GM18502 (cell line): ENCODE results near the gene FBXO11.
"Not testable (repeated sequence)": the region's sequence is repeated elsewhere in the genome, so short reads cannot be mapped to it uniquely, and the experiment has no call there.

ENCODE experiments used
- ATAC-seq: cut with Tn5 transposase; IDR thresholded peaks from one replicate; pipeline ENCODE4 v1.9.1; 2021; ENCODE audit warnings: mild to moderate bottlenecking; ENCODE audit not compliant: unreplicated experiment, poor library complexity

Gene FBXO11

DNA sequence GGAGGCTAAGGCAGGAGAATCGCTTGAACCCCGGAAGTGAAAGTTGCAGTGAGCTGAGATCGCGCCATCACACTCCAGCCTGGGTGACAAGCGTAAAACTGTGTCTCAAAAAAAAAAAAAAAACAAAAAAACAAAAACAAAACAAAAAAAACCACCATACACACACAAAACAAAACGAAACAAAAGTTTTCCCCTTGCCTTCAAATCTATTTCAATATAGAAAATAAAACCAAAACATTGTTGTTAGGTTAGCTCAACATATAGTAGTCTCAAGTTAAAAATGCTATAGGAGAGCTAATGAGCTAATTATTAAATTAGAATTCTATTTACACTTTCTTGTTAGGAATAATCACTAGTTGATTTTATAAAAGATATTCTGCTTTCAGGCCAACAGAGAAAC is 43.3 kb downstream of the FBXO11 start:
- no peak for ATAC-seq

- not testable (repeated sequence) for ATAC-seq
These were observed 53.1 kb downstream of the FBXO11 start for GRCh38 chr2:47853067-47853777.

DNA sequence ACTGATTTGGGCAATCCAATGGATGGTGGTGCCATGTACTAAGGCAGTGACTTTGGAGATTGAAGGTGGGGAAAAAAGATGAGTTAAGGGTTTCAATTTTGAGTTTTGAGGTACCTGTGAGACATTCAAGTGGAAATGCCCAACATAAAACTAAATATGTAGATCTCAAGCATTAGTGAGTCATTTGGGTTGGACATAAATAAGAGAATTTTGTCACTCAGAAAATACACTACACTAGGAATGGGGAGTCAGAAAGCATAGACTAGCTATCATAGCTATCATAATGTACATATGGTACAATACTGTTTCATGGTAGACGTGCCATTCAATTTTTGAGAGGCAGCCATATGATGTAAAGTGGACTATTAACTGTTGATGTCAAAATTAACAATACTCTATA is 56.1 kb downstream of the FBXO11 start:
- no peak for ATAC-seq

DNA sequence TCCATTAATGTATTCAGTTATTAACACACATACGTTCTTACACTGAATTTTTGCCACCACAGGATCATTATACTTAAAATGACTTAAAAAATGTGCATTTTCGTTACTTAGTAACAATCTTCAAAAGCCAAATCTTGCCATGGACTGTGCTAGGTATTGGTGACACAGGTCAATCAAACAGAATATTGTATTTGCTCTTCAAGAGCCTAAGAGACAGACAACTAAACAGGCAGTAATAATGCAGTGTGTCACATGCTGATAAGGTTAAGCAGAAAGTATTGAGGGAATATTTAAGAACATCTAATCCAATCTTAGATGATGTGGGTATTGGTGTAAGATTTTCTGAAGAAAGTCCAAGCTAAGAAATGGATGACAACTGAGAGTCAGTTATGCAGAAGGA is 56.9 kb downstream of the FBXO11 start:
- no peak for ATAC-seq

DNA sequence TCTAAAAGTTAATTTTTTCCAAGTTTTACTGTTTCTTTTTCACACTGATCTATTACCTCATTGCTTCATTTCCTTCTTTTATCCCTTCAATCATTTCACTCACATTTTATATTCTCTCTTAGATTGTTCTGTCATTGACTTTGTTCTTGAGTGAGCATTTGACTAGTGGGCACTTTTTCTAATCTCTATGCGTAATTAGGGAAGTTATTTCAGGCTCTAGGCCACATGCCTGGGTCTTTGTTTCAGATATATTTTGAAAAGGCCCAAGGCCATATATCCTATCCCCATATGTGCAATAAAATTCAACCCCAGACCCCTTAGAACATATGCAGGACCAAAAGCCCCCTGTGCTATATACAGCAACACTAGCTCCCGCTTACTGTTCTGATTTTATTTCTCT is 62.1 kb downstream of the FBXO11 start:
- no peak for ATAC-seq

GRCh38 chr2:47843407-47843806 is 62.9 kb downstream of the FBXO11 start:
- no peak for ATAC-seq

- no peak for ATAC-seq
These were observed 63.5 kb downstream of the FBXO11 start for GRCh38 chr2:47842846-47843245.

DNA sequence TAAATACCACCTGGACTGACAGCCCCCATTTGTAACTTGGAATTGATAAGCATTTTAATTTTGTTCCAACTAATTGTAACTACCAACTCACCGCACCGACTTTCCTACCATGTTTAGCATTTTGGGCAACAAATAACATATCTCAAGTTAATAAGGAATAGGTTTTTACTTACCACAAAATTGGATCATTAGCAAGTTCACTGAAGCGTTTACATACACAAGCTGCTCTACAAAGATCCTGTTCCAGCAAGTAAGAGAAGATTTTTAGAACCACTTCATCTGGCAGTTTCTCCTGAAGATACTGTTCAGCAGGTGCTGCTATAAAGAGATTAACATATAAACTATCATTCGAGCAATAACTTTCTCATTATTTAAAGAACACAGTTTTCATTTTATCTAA is 67.6 kb downstream of the FBXO11 start:
- ATAC-seq, result no peak

DNA sequence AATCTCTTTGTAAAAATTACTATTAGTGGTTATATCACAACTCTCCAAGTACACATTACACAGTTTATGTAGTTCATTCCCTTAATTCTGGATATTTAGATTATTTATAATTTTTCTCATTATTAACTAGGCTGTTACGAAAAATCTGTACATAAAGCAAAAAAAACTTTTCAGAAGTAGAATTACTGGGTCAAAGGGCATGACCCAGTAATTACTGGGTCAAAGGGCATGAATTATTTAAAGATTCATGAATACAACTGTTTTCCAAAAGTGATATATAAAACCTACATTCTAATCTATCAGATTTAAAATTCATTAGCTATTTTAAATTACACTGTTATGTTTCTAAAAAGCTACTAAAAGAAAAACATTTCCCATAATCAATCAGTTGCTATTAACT is 68.0 kb downstream of the FBXO11 start:
- ATAC-seq, result no peak

GRCh38 chr2:47833516-47833968 is 72.8 kb downstream of the FBXO11 start:
- peak; percentile 85 for ATAC-seq

GRCh38 chr2:47822518-47822917 is 83.8 kb downstream of the FBXO11 start:
- no peak for ATAC-seq

GRCh38 chr2:47819834-47820233 is 86.5 kb downstream of the FBXO11 start:
- ATAC-seq, result no peak

DNA sequence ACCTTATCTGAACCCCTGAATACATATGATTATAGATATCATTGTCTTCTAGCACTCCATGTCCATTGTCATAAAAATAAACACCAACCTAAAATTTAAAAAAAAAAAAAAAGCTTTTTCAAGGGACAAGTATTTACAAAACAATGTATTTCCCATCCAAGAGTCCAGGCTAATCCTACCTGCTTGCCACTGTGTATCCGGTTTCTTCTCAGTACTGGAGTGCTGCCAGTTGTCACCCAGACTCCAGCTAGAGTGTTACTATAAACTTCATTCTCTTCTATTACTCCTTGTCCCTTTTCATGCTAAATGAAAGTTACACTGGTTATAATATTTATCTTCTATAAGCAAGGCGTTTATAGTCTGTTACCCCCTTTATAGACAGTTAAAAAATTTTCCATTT is 87.5 kb downstream of the FBXO11 start:
- no peak for ATAC-seq

GRCh38 chr2:47815764-47816163 is 90.5 kb downstream of the FBXO11 start:
- ATAC-seq, result no peak

DNA sequence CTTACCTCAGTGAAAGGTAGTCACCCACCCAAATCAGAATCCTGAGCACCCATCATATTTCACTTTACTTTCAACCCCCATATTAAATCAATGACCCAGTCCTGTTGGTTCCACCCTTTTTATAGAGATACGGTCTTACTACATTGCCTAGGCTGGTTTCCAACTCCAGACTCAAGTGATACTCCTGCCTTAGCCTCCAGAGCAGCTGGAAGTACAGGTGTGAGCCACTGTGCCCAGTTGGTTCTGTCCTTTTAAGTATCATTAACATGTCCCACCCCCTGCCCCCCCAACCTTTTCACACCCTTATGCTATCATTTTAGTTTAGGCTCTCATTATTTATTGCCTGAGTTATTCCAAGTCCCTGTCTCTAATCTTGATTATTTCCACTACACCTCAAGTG is 94.6 kb downstream of the FBXO11 start:
- ATAC-seq, result no peak

DNA sequence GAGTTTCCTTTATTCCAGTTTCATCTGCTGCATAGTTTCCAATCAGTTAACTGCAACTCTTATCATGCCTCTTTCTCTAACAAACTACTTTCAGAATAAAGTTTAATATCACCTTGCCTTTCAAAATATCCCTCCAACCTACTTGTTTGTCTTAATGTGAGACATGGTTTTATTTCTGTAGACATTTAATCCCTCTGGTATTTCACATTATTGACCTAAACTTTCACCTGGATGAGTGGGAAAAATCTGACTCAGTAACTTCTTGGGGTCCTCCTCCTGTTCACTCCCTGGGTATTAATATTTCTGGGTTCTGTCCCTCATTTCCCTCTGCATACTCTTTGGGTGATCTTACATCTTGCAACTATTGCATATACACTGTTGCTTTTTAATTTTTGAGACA is 95.4 kb downstream of the FBXO11 start:
- ATAC-seq, result no peak

DNA sequence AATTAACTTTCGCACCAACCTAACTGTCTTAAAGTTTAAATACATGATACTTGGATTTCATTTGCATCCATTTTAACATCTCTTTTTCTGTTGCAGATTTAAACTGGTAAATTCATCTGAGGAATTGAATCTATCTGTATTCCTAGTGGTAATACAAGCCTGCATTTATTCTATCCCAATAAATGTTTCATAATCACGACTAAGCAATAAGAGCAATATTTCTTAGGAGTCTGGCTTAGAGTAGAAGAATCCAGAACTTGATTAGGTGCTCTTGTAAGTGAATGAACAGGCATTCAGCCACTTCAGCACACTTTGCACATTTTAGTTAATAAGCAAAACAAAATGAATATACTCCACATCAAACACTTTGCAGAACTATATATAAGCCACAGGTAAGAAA is 96.4 kb downstream of the FBXO11 start:
- no peak for ATAC-seq

GRCh38 chr2:47808614-47809013 is 97.7 kb downstream of the FBXO11 start:
- no peak for ATAC-seq

DNA sequence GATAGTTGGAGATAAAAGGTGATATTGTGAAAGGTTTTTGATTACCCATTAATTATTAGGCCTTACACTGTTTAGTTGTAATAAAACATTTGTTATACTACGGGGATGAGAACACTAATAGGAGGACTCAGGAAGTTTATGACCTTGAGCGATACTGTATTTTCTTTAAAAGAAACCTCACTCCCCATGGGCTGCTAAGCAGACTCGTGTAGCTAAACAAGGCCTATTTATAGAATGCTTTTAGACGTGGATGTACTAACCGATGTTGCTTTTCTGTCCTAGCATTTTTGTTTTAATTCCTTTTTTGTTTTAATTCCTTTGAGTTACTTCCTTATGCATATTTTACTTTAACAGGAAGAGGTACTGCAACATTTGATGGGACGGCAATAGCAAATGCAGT is 100.4 kb downstream of the FBXO11 start:
- no peak for ATAC-seq

GRCh38 chr2:47803770-47804169 is 102.5 kb downstream of the FBXO11 start:
- no peak for ATAC-seq

- ATAC-seq, result no peak
These were observed 102.9 kb downstream of the FBXO11 start for GRCh38 chr2:47803363-47803762.

GRCh38 chr2:47801118-47801517 is 105.2 kb downstream of the FBXO11 start:
- no peak for ATAC-seq
